VCaP (cell line): ENCODE data around the gene TLE2.

Experiments
- H3K27ac ChIP-seq: fragments of 450-650 bp; 2 replicates; pipeline ENCODE4 v1.5.1; 2017
- CTCF ChIP-seq: fragments of 450-650 bp; conservative IDR thresholded peaks from 2 replicates; pipeline ENCODE4 v1.5.1; 2017; ENCODE audit warnings: mild to moderate bottlenecking, moderate library complexity

TLE2 gene

GRCh38 chr19:3041327-3041726 lies 12.2 kb upstream of the TLE2 start:
- no peak for TF ChIP-seq CTCF
- H3K27ac ChIP-seq, result no peak overlapping the region

GRCh38 chr19:3039641-3040077 lies 10.6 kb upstream of the TLE2 start:
- H3K27ac ChIP-seq, result no peak overlapping the region
- no peak for TF ChIP-seq CTCF

GRCh38 chr19:3039125-3039524 lies 10.0 kb upstream of the TLE2 start:
- no peak for TF ChIP-seq CTCF
- H3K27ac ChIP-seq, result no peak overlapping the region

GRCh38 chr19:3038214-3038613 lies 9.1 kb upstream of the TLE2 start:
- H3K27ac ChIP-seq, result no peak overlapping the region
- TF ChIP-seq CTCF, result no peak

- peak overlapping the region; percentile 78 for H3K27ac ChIP-seq
Observed at GRCh38 chr19:3036977-3037544, 8.0 kb upstream of the TLE2 start.

- TF ChIP-seq CTCF, result no peak; the same call in 1 of the 2 replicates
- peak overlapping the region; percentile 78 for H3K27ac ChIP-seq
Observed at GRCh38 chr19:3036119-3036976, 7.3 kb upstream of the TLE2 start.

- H3K27ac ChIP-seq, result peak overlapping the region; percentile 78
- no peak for TF ChIP-seq CTCF
Observed at GRCh38 chr19:3035542-3036118, 6.5 kb upstream of the TLE2 start.
